PC-3 (cell line): ENCODE measurements around the gene SEMA6B.

Source experiments
- CTCF ChIP-seq: fragments of 300-600 bp; sonication (generic); conservative IDR thresholded peaks from 2 replicates; pipeline ENCODE4 v1.5.1; 2017; ENCODE audit warnings: antibody characterized with exemption, low read depth, mild to moderate bottlenecking, low read length
- EZH2 ChIP-seq: fragments of 300-600 bp; sonication (generic); IDR thresholded peaks from one replicate; pipeline ENCODE4 v1.6.1; 2017; ENCODE audit warnings: antibody characterized with exemption, mild to moderate bottlenecking, low read length; ENCODE audit not compliant: unreplicated experiment
- EZH2phosphoT487 ChIP-seq: fragments of 300-600 bp; sonication (generic); IDR thresholded peaks from 2 replicates; pipeline ENCODE4 v1.6.1; 2018; ENCODE audit warnings: mild to moderate bottlenecking, antibody characterized with exemption, low read length, borderline replicate concordance

- TF ChIP-seq CTCF: peak; percentile 71
- TF ChIP-seq EZH2: no peak
- TF ChIP-seq EZH2phosphoT487: no peak
Measured at GRCh38 chr19:4547303-4548237, 11.9 kb downstream of the SEMA6B start.
